Omental fat pad (tissue), 4 donors: Measurements from ENCODE around the gene OR2A5. TPM values are rescaled to one million over a fixed set of nuclear protein-coding genes. Genes with fewer than 3 reads are reported as not detected.
A peak's percentile ranks its signal among the peaks of the same experiment; 100 is the strongest.
"Not testable (repeated sequence)": the region's sequence is repeated elsewhere in the genome, so short reads cannot be mapped to it uniquely, and the experiment has no call there.

ENCODE experiments used
- ATAC-seq: fragments of 150-250 bp; one replicate; pipeline ENCODE4 v1.9.1; 2016; ENCODE audit warnings: mild to moderate bottlenecking, moderate library complexity; ENCODE audit not compliant: low FRiP score
- DNase-seq: peaks from one replicate; pipeline ENCODE4 v3.0.0-alpha.2; 2019; ENCODE audit warnings: low spot score
- total RNA-seq, 4 donors: library from RNA; depleted of rRNA; stranded (reverse); fragments of >200 nt; gene quantifications; one replicate each; pipeline ENCODE4 v1.1.0, GENCODE V29; 2016
- TF ChIP-seq, protein P1 (sequence below), 3 donors: fragments of 450-650 bp; IDR thresholded peaks; one replicate each; pipeline ENCODE4 v1.5.1; 2016 to 2017; ENCODE audit warnings: antibody characterized with exemption in 3 of 3, mild to moderate bottlenecking in 3 of 3, moderate library complexity in 2 of 3

The OR2A5 gene
- total RNA-seq, 4 donors from 2014 or later, result not detected

GRCh38 chr7:144009361-144009760 is 39.4 kb upstream of the OR2A5 start:
- TF ChIP-seq, protein P1, sequence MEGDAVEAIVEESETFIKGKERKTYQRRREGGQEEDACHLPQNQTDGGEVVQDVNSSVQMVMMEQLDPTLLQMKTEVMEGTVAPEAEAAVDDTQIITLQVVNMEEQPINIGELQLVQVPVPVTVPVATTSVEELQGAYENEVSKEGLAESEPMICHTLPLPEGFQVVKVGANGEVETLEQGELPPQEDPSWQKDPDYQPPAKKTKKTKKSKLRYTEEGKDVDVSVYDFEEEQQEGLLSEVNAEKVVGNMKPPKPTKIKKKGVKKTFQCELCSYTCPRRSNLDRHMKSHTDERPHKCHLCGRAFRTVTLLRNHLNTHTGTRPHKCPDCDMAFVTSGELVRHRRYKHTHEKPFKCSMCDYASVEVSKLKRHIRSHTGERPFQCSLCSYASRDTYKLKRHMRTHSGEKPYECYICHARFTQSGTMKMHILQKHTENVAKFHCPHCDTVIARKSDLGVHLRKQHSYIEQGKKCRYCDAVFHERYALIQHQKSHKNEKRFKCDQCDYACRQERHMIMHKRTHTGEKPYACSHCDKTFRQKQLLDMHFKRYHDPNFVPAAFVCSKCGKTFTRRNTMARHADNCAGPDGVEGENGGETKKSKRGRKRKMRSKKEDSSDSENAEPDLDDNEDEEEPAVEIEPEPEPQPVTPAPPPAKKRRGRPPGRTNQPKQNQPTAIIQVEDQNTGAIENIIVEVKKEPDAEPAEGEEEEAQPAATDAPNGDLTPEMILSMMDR (IDR thresholded peaks at IDR 0.05), result no peak
- no peak for DNase-seq
- ATAC-seq, result no peak

GRCh38 chr7:144010061-144010460 is 38.7 kb upstream of the OR2A5 start:
- DNase-seq, ATAC-seq: not testable (repeated sequence)

DNA sequence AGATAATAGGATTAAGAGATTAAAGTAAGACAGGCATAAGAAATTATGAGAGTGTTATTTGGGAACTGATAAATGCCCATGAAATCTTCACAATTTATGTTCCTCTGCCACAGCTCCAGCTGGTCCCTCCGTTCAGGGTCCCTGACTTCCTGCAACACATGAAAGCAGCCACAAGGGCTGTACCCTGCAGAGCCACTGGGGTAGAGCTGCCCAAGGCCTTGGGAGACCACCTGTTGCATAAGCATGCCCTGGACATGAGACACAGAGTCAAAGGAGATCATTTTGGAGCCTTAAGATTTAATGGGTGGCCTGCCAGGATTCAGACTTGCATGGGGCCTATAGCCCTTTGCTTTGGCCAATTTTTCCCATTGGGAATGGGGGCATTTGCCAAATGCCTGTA is 37.9 kb upstream of the OR2A5 start:
- TF ChIP-seq, protein P1 (IDR thresholded peaks at IDR 0.05), result peak in 1 of 3 donors; percentile 0
- not testable (repeated sequence) for ATAC-seq, DNase-seq

DNA sequence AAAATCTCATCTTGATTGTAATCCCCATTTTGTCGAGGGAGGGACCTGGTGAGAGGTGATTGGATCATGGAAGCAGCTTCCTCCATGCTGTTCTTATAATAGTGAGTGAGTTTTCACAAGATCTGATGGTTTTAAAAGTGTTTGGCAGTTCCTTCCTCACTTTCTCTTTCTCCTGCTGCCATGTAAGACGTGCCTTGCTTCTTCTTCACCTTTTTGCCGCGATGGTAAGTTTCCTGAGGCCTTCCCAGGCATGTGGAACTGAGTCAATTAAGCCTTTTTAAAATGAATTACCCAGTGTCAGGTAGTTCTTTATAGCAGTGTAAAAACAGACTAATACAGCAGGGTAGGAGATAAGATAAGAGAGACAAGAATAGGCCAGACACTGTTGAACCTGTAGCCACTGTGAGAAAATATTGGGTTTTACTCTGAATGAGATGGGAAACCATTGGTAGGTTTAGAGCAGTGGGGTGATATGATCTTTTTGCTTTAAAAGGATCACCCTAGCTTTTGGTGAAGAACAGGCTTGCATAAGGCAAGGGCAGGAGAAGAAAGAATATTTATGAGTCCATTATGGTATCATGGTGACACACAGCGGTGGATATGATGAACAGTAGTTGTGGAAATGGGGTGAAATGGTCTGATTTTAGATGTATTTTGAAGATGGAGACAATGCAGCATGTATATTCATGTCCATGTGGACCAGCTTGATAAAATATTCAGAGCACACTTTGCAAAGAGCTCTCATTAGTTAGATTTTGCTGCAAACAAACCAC is 37.1 kb upstream of the OR2A5 start:
- no peak for DNase-seq

GRCh38 chr7:144018065-144018464 is 30.7 kb upstream of the OR2A5 start:
- DNase-seq (no peak), ATAC-seq (no peak)
- TF ChIP-seq, protein P1 (IDR thresholded peaks at IDR 0.05), result no peak

More for the DNA sequence above, 37.1 kb upstream of the OR2A5 start:
- ATAC-seq, result no peak
- TF ChIP-seq, protein P1 (IDR thresholded peaks at IDR 0.05), result no peak

DNA sequence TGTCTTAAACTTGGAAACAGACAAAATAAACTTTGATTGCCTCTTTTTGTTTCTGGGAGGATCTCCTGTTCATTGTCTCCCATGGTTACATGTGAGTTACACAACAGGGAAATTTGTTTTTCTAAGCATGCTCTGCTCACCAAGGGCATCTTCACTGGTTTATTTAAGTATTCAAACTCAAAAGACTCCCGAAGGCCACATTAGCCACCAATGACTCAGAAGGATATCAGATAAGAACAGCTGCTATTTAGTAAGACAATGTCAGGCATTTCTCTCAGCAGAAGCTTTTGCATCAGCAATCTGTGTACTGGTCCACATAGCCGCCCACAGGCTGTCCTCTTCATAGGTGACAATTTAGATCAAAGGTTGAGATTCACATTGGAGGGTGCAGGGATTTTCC is 29.3 kb upstream of the OR2A5 start:
- ATAC-seq, result peak; percentile 14
- no peak for DNase-seq

DNA sequence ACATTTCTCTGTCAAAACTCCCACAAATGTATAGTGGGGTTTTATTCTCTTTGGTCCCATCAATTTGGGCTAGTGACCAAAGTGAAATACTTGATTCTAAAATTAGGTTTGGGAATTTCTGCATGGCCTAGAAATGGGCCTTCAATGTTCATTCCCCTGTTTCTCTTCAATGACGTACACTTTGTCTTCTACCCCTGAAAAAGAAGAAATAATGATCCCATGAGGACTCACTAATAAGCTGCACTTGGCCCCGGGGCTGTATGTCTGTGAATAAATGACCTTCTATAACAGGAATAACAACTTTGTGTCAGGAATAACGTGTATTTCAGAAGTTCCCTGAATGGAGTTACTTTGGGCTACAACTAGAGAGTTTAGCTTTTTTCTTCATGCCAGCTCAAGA is 28.4 kb upstream of the OR2A5 start:
- no peak for ATAC-seq

More for the DNA sequence above, 29.3 kb upstream of the OR2A5 start:
- TF ChIP-seq, protein P1 (IDR thresholded peaks at IDR 0.05), result no peak

More for the DNA sequence above, 28.4 kb upstream of the OR2A5 start:
- TF ChIP-seq, protein P1 (IDR thresholded peaks at IDR 0.05), result no peak
- DNase-seq, result no peak
